Activated T-cell treated with anti-CD3 and anti-CD28 coated beads for 1 hour (primary cell): ENCODE results near the gene RAB11B.
"Not testable (repeated sequence)": the region's sequence is repeated elsewhere in the genome, so short reads cannot be mapped to it uniquely, and the experiment has no call there.

Experiments used
- DNase-seq: peaks from one replicate; pipeline ENCODE4 v3.0.0-alpha.2; 2020; ENCODE audit warnings: low read depth

RAB11B gene

DNA sequence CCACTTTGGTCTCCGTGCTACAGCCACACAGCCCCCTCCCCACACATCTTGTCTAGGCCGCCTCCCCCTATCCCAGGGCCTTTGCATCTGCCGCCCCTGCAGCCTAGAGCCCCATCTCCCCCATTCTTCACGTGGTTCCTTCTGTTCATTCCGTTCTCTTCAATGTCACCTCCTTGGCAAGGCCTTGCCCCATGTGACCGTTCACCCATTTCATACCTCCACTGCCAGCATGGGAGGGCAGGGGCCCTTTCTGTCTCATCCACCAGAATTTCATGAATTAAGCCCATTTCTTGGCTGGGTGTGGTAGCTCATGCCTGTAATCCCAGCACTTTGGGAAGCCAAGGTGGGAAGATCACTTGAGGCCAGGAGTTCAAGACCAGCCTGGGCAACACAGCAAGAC lies 38.9 kb downstream of the RAB11B start:
- no peak for DNase-seq

GRCh38 chr19:8429826-8430225 lies 39.7 kb downstream of the RAB11B start:
- DNase-seq = no peak

DNA sequence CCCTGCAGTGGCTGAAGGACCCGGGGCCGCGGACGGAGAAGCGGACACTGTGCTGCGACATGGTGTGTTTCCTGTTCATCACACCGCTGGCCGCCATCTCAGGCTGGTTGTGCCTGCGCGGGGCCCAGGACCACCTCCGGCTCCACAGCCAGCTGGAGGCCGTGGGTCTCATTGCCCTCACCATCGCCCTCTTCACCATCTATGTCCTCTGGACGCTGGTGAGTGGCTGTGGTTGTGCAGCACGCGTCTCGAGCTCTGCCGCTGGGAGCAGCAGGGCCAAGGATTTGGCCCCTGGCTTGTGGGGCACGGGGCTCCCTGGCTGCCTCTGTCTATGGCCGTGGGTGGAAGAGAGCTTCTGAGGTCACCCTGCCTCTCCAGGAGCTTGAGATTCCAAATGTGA lies 40.5 kb downstream of the RAB11B start:
- no peak for DNase-seq

GRCh38 chr19:8438236-8438635 lies 48.1 kb downstream of the RAB11B start:
- DNase-seq = no peak

DNA sequence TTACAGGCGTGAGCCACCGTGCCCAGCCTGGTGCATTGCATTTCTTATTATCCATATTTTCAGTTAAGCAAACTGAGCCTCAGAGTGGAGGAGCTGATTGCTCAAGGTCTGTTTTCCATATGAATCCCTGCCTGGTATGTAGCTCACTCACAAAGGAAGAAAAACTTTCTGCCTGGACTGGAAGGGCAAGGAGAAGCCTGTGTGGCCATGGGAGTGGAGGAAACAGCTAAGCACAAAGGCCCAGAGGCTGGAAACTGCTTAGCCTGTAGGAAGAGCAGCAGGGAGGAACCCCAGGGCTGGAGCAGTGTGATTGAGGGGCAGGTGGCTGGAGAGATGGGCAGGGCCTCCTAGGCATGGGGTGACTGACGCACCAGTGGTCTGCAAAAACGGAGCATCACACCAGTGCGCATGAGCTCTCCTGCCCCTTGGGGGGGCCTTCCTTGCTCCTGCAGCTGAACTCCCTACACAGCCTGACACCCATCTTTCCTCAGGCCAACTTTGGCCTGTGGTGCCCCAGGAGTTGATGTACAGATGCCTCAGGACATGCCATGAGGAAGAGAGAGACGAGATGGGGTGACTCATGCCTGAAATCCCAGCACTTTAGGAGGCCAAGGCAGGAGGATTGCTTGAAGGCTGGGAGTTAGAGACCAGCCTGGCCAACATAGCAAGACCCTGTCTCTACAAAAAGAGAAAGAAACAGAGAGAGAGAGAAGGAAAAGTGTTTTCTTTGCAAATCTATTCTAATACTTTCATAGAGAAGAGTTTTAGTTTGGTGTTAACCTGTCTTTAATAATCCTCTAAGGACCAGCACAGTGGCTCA lies 51.8 kb downstream of the RAB11B start:
- DNase-seq = no peak

DNA sequence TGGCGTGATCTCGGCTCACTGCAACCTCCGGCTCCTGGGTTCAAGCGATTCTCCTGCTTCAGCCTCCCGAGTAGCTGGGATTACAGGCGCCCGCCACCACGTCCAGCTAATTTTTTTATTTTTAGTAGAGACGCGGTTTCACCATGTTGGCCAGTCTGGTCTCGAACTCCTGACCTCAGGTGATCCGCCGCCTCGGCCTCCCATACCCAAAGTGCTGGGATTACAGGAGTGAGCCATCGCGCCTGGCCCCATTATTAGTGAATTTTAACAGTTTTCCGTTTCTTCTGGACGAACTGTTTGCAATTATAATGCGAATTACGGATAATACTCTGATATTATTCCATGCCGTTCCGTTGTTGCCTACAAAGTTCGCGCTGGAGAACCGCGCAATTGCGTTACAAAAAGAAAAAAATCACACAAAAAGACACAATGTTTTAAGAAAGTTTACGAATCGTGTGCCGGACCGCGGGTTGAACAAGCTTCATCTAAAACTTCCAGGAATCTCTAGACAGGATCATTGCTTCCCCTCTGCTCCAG lies 54.0 kb downstream of the RAB11B start:
- DNase-seq = not testable (repeated sequence)

- DNase-seq = peak; percentile 100
Observed at GRCh38 chr19:8444677-8445487, 54.7 kb downstream of the RAB11B start, which contains the start of gene HNRNPM. HNRNPM (plus strand) TSS chr19:8444975; CDS start chr19:8444999, 24 bp downstream.

GRCh38 chr19:8445488-8446001 lies 55.4 kb downstream of the RAB11B start:
- DNase-seq = peak; percentile 18

DNA sequence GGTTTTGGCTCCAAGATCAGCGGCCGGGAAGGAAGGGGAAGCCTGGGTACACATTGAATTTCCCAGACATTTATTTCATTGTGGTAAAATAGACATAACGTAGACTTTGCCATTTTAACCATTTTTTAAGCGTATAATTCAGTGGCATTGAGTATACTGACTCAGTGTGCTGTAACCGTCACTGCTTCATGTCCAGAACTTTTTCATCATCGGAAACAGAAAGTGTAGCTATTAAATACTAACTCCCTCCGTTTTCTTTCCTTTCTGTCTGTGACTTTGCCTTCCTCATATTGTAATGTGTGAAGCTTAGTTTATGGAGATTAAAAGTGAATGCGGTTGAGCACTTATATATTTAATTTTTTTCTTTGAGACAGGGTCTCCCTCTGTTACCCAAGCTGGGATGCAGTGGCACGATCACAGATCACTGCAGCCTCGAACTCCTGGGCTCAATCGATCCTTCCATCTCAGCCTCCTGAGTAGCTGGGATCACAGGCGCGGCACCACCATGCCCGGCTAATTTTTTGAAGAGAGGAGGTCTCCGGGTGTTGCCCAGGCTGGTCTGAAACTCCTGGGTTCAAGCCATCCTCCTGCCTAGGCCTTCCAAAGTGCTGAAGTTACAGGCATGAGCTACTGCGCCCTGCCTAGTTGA lies 56.0 kb downstream of the RAB11B start:
- DNase-seq = no peak

DNA sequence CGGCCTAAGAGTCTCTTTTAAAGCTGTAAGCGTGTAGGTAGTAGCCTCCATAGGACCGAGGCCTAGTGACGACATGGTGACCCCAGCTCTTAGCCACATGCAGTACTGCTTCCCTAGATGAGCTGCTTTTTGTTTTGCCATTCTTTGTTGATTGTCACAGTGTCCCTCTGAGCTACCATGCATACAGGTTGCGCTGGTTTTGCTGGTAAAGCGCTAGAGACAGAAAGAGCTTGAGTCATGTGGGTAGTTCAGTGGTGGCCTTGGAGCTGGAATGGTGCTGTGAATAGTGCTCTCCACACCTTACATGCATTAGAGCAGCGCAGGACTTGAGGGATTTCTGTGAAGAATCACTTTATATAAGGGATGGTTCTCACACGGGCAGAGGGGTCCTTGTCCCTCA lies 59.7 kb downstream of the RAB11B start:
- DNase-seq = no peak

GRCh38 chr19:8451377-8451776 lies 61.2 kb downstream of the RAB11B start:
- no peak for DNase-seq

DNA sequence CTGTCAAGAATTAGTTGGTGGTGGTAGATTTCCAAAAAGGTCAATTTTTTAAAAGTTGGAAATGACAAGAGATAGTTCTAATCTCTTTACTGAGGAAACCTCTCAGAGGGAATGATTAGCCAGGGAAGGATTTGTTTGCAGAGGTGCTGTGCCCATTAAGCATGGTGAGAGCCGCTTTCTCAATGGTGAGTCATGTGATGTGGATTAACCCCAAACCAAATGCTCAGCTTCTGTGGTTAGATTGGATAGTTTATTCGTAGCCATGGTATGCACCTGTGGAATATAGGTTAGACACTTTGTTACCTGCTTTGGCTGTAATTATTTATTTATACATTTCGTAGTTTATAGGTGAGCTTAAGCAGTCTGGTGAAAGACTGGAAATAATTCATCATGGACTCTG lies 61.7 kb downstream of the RAB11B start:
- no peak for DNase-seq

DNA sequence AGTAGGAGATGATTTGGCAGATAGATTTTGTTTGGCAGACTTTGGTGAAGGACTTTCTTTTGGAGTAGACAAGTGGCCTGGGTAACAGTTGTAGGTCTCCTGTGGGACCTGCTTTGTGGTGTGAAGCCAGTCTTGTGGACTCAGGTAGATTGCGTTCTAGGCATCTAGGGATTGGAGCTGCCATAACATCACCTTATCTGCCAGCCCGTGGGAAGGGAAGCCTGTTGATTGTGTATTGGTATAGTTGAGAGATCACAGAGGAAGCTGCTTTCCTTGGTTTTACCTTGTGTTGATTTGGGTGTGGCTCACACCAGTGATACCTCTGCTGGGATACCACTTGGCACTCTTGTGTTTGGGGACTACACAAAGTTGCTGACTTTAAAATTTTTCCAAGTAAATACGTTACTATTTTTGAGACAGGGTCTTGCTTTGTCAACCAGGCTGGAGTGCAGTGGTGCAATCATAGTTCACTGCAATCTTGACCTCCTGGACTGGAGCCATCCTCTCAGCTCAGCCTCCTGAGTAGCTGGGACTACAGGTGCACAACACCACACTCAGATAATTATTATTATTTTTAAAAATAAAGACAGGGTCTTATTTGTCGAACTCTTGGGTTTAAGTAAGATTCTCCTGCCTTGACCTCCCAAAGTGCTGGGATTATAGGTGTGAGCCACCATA lies 62.4 kb downstream of the RAB11B start:
- no peak for DNase-seq

DNA sequence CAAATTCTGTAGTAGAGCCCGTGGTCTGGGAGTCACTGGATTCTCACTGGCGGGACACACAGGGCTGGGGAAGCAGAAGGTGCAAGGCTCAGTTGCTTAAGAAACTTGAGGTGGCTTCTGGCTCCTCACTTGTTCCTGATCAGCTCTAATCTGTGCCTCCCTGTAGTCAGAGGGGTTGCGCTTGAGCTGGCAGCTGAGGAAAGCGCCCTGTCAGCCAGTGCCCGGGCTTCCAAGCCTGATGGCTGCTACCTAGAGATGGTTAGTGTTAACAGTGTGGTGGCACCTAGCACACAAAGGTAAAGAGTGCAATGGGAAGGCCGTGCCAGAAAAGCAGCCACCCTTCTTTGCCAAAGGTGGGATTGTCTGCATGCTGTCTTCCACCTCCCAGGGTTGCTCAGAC lies 63.5 kb downstream of the RAB11B start:
- no peak for DNase-seq
